GM12878 (cell line): ENCODE data around the gene ENTPD6. TPM values are rescaled to one million over a fixed set of nuclear protein-coding genes. Genes with fewer than 3 reads are reported as not detected.

ENCODE experiments used
- ATAC-seq: fragments of 200-7000 bp; cut with Tn5 transposase; 3 replicates; pipeline ENCODE4 v1.9.1; 2020; ENCODE audit warnings: mild to moderate bottlenecking, moderate library complexity
- BruUV-seq: library from RNA; stranded (reverse); fragments of 400-500 nt; replicated peaks from 2 replicates; lab custom pipeline; 2021; lab: Mats Ljungman, UMichigan
- CTCF ChIA-PET: fragments of 300-600 bp; sonication (Branson Sonifier 250); formaldehyde crosslinking; extraction: SDS; loops from one replicate; lab custom pipeline; 2021; ENCODE audit warnings: inconsistent platforms; lab: Yijun Ruan, JAX
- POLR2A ChIA-PET: fragments of 350-600 bp; formaldehyde crosslinking; extraction: SDS; loops from one replicate; lab custom pipeline; 2021; ENCODE audit warnings: inconsistent platforms; lab: Charles Lee
- RAD21 ChIA-PET: fragments of 300-600 bp; sonication (Branson Sonifier 250); formaldehyde crosslinking; loops from one replicate; lab custom pipeline; 2023; ENCODE audit warnings: antibody characterized with exemption; ENCODE audit not compliant: unreplicated experiment; lab: Charles Lee
- SMC1A ChIA-PET: fragments of 300-600 bp; sonication (Branson Sonifier 250); formaldehyde crosslinking; loops from one replicate; lab custom pipeline; 2023; ENCODE audit not compliant: unreplicated experiment, uncharacterized antibody; lab: Charles Lee
- DNase-seq: peaks from one replicate; pipeline ENCODE4 v3.0.0-alpha.2; 2011; ENCODE audit warnings: low read depth, low spot score
- FAIRE-seq: peaks from 3 replicates; lab custom pipeline; 2011; peaks lifted over from hg19 to GRCh38; lab: Jason Lieb, UNC
- H2AFZ ChIP-seq: 2 replicates; pipeline ENCODE4 v1.6.0; 2011; ENCODE audit warnings: low read depth, low read length, control low read depth; ENCODE audit not compliant: control insufficient read depth
- H3K27ac ChIP-seq: 2 replicates; pipeline ENCODE4 v1.5.1; 2011; ENCODE audit warnings: control low read depth; ENCODE audit not compliant: control insufficient read depth, insufficient read depth
- H3K27me3 ChIP-seq, 2 experiments: replicated peaks in 1 of 2; 2 replicates each; pipeline versions ENCODE4 v1.6.0 to v1.6.1; 2011; ENCODE audit warnings: low read length in 1 of 2; ENCODE audit not compliant: control insufficient read depth in 2 of 2, insufficient read depth in 2 of 2
- H3K36me3 ChIP-seq, 2 experiments: 2 replicates each; pipeline ENCODE4 v1.5.1; 2011; ENCODE audit warnings: low read length in 1 of 2; ENCODE audit not compliant: control insufficient read depth in 2 of 2, insufficient read depth in 2 of 2
- H3K4me1 ChIP-seq: 2 replicates; pipeline ENCODE4 v1.6.1; 2011; ENCODE audit warnings: mild to moderate bottlenecking, low read length, moderate library complexity, mixed read lengths; ENCODE audit not compliant: control insufficient read depth, insufficient read depth
- H3K4me2 ChIP-seq: 2 replicates; pipeline ENCODE4 v1.6.0; 2011; ENCODE audit warnings: control low read depth; ENCODE audit not compliant: control insufficient read depth, insufficient read depth
- H3K4me3 ChIP-seq: fragments of 200-600 bp; sonication (generic); 2 replicates; pipeline ENCODE4 v1.5.1; 2016
- H3K79me2 ChIP-seq: 2 replicates; pipeline ENCODE4 v1.6.0; 2011; ENCODE audit warnings: low read length; ENCODE audit not compliant: control insufficient read depth, insufficient read depth
- H3K9ac ChIP-seq: 2 replicates; pipeline ENCODE4 v1.8.0; 2011; ENCODE audit warnings: low read length, control low read depth, mixed read lengths; ENCODE audit not compliant: control insufficient read depth, insufficient read depth
- H3K9me3 ChIP-seq: replicated peaks from 3 replicates; pipeline ENCODE4 v1.5.1; 2011; ENCODE audit warnings: mild to moderate bottlenecking, low read length; ENCODE audit not compliant: control insufficient read depth, insufficient read depth
- H4K20me1 ChIP-seq: 2 replicates; pipeline ENCODE4 v1.6.0; 2011; ENCODE audit not compliant: control insufficient read depth, insufficient read depth
- CBFB ChIP-seq: IDR thresholded peaks from 2 replicates; pipeline ENCODE4 v1.6.1; 2016; ENCODE audit warnings: antibody characterized with exemption, low read depth
- CUX1 ChIP-seq: IDR thresholded peaks from 2 replicates; pipeline ENCODE4 v1.6.1; 2012; ENCODE audit warnings: improper control_type of control experiment, low read depth, low read length; ENCODE audit not compliant: insufficient replicate concordance
- E2F4 ChIP-seq: IDR thresholded peaks from 2 replicates; pipeline ENCODE4 v1.6.1; 2012; ENCODE audit warnings: low read depth, low read length, improper control_type of control experiment
- EZH2 ChIP-seq: IDR thresholded peaks from 2 replicates; pipeline ENCODE4 v1.6.1; 2012; ENCODE audit warnings: low read depth, mild to moderate bottlenecking, control low read depth, inconsistent platforms, low read length, borderline replicate concordance; ENCODE audit not compliant: control insufficient read depth
- HDAC6 ChIP-seq: fragments of 200-600 bp; sonication (generic); IDR thresholded peaks from one replicate; pipeline ENCODE4 v1.8.0; 2017; ENCODE audit warnings: antibody characterized with exemption; ENCODE audit not compliant: unreplicated experiment
- LARP7 ChIP-seq: fragments of 450-650 bp; IDR thresholded peaks from 2 replicates; pipeline ENCODE4 v1.6.1; 2017; ENCODE audit warnings: mild to moderate bottlenecking
- MTA3 ChIP-seq: IDR thresholded peaks from 2 replicates; pipeline ENCODE4 v1.6.1; 2012; ENCODE audit warnings: low read length, inconsistent platforms, borderline replicate concordance
- NR2C2 ChIP-seq: IDR thresholded peaks from 2 replicates; pipeline ENCODE4 v1.6.1; 2011; ENCODE audit warnings: borderline replicate concordance, low read depth; ENCODE audit not compliant: control insufficient read depth, insufficient read length
- RAD51 ChIP-seq: fragments of 450-650 bp; IDR thresholded peaks from 2 replicates; pipeline ENCODE4 v1.6.1; 2016; ENCODE audit warnings: moderate library complexity, mild to moderate bottlenecking, inconsistent platforms
- SIN3A ChIP-seq: IDR thresholded peaks from 2 replicates; pipeline ENCODE4 v1.6.1; 2012; ENCODE audit warnings: low read depth, low read length, improper control_type of control experiment
- SMARCA5 ChIP-seq: fragments of 450-650 bp; IDR thresholded peaks from 2 replicates; pipeline ENCODE4 v1.6.1; 2017; ENCODE audit warnings: mild to moderate bottlenecking
- SMC3 ChIP-seq: IDR thresholded peaks from 2 replicates; pipeline ENCODE4 v1.6.1; 2011; ENCODE audit warnings: low read length, improper control_type of control experiment, borderline replicate concordance
- SRF ChIP-seq, 2 experiments: IDR thresholded peaks; 2 replicates each; pipeline ENCODE4 v1.6.1; 2011; ENCODE audit warnings: low read depth in 2 of 2, low read length in 2 of 2, mild to moderate bottlenecking in 1 of 2, moderate library complexity in 1 of 2
- STAT1 ChIP-seq: fragments of 450-650 bp; conservative IDR thresholded peaks from 2 replicates; pipeline ENCODE4 v1.6.1; 2014; ENCODE audit warnings: antibody characterized with exemption, mild to moderate bottlenecking
- ZBTB4 ChIP-seq: fragments of 450-650 bp; formaldehyde crosslinking; IDR thresholded peaks from 2 replicates; pipeline ENCODE4 v1.4.0; 2022; ENCODE audit warnings: mild to moderate bottlenecking, moderate library complexity
- ZNF207 ChIP-seq: fragments of 450-650 bp; IDR thresholded peaks from 2 replicates; pipeline ENCODE4 v1.6.1; 2014; ENCODE audit warnings: antibody characterized with exemption, mild to moderate bottlenecking, borderline replicate concordance
- ZNF274 ChIP-seq: IDR thresholded peaks from one replicate; pipeline ENCODE4 v1.8.0; 2011; ENCODE audit not compliant: insufficient read length, insufficient read depth
- WGBS: methylation state at CpG from one replicate; pipeline ENCODE4 v1.1.6; 2016; ENCODE audit warnings: low lambda C conversion rate; ENCODE audit not compliant: insufficient replicate concordance, insufficient coverage; ENCODE audit errors: missing lambda C conversion rate; 5-methylcytosine and 5-hydroxymethylcytosine counted together
- in situ Hi-C: fragments of 300-500 bp; cut with MboI; formaldehyde crosslinking; loops from 9 replicates; pipeline ENCODE4 v1.14.3; 2018; ENCODE audit warnings: mixed read lengths
- intact Hi-C: fragments of 100-400 bp; cut with micrococcal nuclease; formaldehyde crosslinking; loops from one replicate; pipeline ENCODE4 v1.14.2; 2022; ENCODE audit not compliant: unreplicated experiment
- polyA plus RNA-seq, 11 experiments: library from polyadenylated mRNA; depleted of rRNA in 4 of 11; unstranded in 6 of 11; stranded (reverse) in 5 of 11; fragments of >200 nt; fragmentation: Nextera tagmentation in 4 of 11; fragmentation: Illumina TruSeq in 1 of 11; extraction: Ambion mirVana in 4 of 11; extraction: Trizol in 1 of 11; gene quantifications; 1 replicate in 1 of 11; 2 replicates in 10 of 11; pipeline versions ENCODE4 v1.2.1 to v1.2.3, GENCODE V29; 2011 to 2016; ENCODE audit warnings: inconsistent platforms in 2 of 11, missing spikeins in 2 of 11, low read depth in 1 of 11
- total RNA-seq, 4 experiments: library from RNA; depleted of rRNA in 3 of 4; stranded (reverse); fragments of >200 nt in 3 of 4; fragmentation: Illumina TruSeq in 1 of 4; extraction: Trizol in 1 of 4; gene quantifications; 2 replicates each; pipeline versions ENCODE4 v1.2.1 to v1.2.3, GENCODE V29; 2013 to 2021

Gene ENTPD6
- total and polyA plus RNA-seq, 10 of the 15 experiments (the other 5 are each of a cell fraction or from before 2014, with no cell fraction given): 0.53 to 45.4 (median 31.1) TPM

- no peak overlapping the region for H3K4me2 ChIP-seq
- ChIA-PET RAD21 (no interaction called here), POLR2A (no interaction called here), SMC1A (interaction anchor here (3.1 kb wide), 1 partner anchor 41 kb away, joined by 11 read pairs; no protein-coding TSS in a partner anchor), CTCF (interaction anchor here (1.0 kb wide), 1 partner anchor 154 kb away, joined by 3 read pairs; no protein-coding TSS in a partner anchor)
- H3K27me3 ChIP-seq: no peaks in the 10 kb centered on the region
- BruUV-seq: no TSS peak
- intact Hi-C loops (loop anchor here (5.0 to 10.0 kb wide), 2 partner anchors 50 to 152 kb away; partner anchors contain the start of gene ENTPD6), in situ Hi-C loops (no loop called here)
- DNase-seq (no peak), ATAC-seq (no peak), FAIRE-seq (no peak)
- WGBS: 96% methylated on average over 5 of the region's 5 CpGs
- H3K9me3 ChIP-seq: no peaks in the 10 kb centered on the region
- no peak overlapping the region for H3K9ac ChIP-seq
- no peak overlapping the region for H3K27ac ChIP-seq
- H4K20me1 ChIP-seq: no peaks in the 10 kb centered on the region
- peaks cover 17% of the 10 kb centered on the region for H3K4me1 ChIP-seq
- H3K36me3 ChIP-seq: no peaks in the 10 kb centered on the region
- no peak overlapping the region for H2AFZ ChIP-seq
- H3K4me3 ChIP-seq: no peak overlapping the region
- peaks cover 13% of the 10 kb centered on the region for H3K79me2 ChIP-seq
- TF ChIP-seq ZBTB4 (CRISPR knock-in tag) (no peak), EZH2 (no peak), SRF (IDR thresholded peaks at IDR 0.05; ENCODE audit: low read depth in 2 of 2, low read length in 2 of 2) (no peak), SMARCA5 (no peak), ZNF274 (no peak), CBFB (no peak), HDAC6 (no peak), ZNF207 (no peak), MTA3 (no peak), SMC3 (no peak), NR2C2 (no peak), STAT1 (no peak), LARP7 (no peak), RAD51 (no peak), E2F4 (no peak), CUX1 (no peak), SIN3A (no peak)
Observed at GRCh38 chr20:25244976-25245375, 49.5 kb downstream of the ENTPD6 start.
